PFSK-1 (cell line): ENCODE data around the gene GPC6.

Experiments used
- FOXP2 ChIP-seq: optimal IDR thresholded peaks from 2 replicates; pipeline ENCODE3; 2011; ENCODE audit warnings: borderline replicate concordance, control low read depth, inconsistent platforms; ENCODE audit not compliant: insufficient read depth; ENCODE audit errors: extremely low read length, extremely low read depth
- POLR2AphosphoS5 ChIP-seq: IDR thresholded peaks from 2 replicates; pipeline ENCODE4 v1.6.1; 2012; ENCODE audit warnings: low read depth, mild to moderate bottlenecking, control low read depth, low read length, moderate library complexity
- SIN3A ChIP-seq: IDR thresholded peaks from 2 replicates; pipeline ENCODE4 v1.6.1; 2012; ENCODE audit warnings: mild to moderate bottlenecking, low read length, moderate library complexity, borderline replicate concordance; ENCODE audit not compliant: insufficient read depth
- TAF1 ChIP-seq: IDR thresholded peaks from 2 replicates; pipeline ENCODE4 v1.6.1; 2012; ENCODE audit warnings: low read length, control low read depth, borderline replicate concordance; ENCODE audit not compliant: insufficient read depth
- TF ChIP-seq, protein P1 (sequence below), 2 experiments: IDR thresholded peaks; 2 replicates each; pipeline versions ENCODE4 v1.6.1 to v1.8.0; 2011 to 2012; ENCODE audit warnings: low read depth in 2 of 2, low read length in 2 of 2, control low read depth in 1 of 2, inconsistent platforms in 1 of 2, mild to moderate bottlenecking in 1 of 2, moderate library complexity in 1 of 2; ENCODE audit not compliant: insufficient read depth in 1 of 2

The GPC6 gene

DNA sequence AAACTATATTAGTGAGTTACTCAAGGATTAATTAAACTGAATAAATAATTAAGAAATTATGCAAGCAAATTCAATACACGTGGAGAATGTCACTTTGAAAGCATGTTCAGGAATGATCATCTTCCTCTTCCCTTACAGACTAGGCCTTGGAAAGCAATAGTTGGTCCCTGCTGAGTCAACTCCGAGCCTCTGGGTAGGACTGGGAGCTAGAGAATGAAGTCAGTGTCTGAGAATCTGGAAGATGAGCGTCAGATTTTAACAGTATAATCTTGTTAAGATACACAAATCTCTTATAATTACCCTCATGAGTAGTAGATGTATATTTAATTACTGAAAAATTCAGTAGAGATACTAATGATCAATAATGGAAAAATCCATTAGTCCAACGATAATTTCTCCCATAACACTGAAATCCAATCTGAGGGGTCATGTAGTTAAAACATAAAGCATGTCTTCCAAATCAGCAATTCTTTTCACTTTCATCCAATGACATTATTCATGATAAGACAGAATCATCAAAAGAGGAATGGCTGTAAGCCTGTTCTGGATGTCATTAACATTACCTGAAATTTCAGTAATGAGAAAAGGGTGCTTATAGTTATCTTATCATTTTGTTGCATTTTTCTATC is 829.9 kb downstream of the GPC6 start:
- TF ChIP-seq, protein P1, sequence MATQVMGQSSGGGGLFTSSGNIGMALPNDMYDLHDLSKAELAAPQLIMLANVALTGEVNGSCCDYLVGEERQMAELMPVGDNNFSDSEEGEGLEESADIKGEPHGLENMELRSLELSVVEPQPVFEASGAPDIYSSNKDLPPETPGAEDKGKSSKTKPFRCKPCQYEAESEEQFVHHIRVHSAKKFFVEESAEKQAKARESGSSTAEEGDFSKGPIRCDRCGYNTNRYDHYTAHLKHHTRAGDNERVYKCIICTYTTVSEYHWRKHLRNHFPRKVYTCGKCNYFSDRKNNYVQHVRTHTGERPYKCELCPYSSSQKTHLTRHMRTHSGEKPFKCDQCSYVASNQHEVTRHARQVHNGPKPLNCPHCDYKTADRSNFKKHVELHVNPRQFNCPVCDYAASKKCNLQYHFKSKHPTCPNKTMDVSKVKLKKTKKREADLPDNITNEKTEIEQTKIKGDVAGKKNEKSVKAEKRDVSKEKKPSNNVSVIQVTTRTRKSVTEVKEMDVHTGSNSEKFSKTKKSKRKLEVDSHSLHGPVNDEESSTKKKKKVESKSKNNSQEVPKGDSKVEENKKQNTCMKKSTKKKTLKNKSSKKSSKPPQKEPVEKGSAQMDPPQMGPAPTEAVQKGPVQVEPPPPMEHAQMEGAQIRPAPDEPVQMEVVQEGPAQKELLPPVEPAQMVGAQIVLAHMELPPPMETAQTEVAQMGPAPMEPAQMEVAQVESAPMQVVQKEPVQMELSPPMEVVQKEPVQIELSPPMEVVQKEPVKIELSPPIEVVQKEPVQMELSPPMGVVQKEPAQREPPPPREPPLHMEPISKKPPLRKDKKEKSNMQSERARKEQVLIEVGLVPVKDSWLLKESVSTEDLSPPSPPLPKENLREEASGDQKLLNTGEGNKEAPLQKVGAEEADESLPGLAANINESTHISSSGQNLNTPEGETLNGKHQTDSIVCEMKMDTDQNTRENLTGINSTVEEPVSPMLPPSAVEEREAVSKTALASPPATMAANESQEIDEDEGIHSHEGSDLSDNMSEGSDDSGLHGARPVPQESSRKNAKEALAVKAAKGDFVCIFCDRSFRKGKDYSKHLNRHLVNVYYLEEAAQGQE (IDR thresholded peaks at IDR 0.05; ENCODE audit: insufficient read depth in 1 of 2, low read depth in 2 of 2, low read length in 2 of 2) = no peak
- TF ChIP-seq TAF1 (no peak), SIN3A (no peak), FOXP2 (no peak), POLR2AphosphoS5 (no peak)

DNA sequence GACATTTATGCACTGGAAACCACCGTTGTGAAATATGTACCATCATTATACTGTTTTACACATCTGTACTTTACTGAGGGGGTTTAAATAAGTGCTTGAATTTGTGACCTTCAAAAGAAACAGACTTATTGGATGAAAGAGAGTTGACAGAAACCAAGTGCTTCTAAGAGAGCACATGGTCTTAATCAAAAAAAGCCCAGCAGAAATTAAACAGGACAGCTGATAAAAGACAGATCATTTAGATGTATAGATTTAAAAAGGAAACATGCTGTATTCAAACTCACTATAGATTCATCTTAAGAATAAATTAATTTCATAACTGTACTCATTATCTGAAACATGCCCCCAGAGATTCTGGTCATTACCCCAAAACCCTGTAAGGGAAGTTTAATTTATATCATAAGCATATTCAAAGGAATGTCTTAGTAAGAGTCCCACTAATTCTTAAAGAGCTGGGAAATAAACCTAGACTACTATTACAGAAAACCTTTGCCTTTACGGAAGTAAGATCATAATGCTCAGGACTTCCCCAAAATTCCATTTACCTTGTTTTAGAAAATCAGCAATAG is 831.1 kb downstream of the GPC6 start:
- TF ChIP-seq, protein P1 (IDR thresholded peaks at IDR 0.05; ENCODE audit: insufficient read depth in 1 of 2, low read depth in 2 of 2, low read length in 2 of 2) = no peak
- TF ChIP-seq TAF1 (no peak), FOXP2 (no peak), SIN3A (no peak), POLR2AphosphoS5 (no peak)

DNA sequence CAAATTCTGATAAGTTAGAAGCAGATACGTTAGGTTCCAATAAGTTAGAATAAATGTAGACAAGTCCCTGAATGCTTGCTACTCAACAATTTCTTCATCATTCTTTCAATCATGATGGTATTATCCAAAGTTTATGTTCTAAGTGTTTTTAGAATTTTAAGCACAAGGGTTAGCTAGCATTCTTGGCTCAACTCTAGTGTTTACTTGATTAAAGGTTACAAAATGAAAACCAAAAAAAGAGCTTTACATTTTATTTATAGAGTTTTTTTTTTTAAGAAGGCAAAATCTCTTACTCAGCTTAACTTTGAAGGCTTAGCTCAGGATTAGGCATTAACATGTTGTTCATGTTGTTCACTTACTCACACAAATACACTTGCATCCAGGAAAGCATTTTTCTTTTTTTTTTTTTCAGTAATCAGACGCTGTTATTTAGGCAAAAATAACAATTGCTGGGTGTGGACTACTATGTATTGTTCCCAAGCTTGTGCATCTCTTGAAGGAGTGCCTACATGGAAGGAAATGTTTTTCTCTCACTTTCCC is 832.3 kb downstream of the GPC6 start:
- TF ChIP-seq TAF1 (no peak), FOXP2 (no peak), SIN3A (no peak), POLR2AphosphoS5 (no peak)
- TF ChIP-seq, protein P1 (IDR thresholded peaks at IDR 0.05; ENCODE audit: insufficient read depth in 1 of 2, low read depth in 2 of 2, low read length in 2 of 2) = no peak

DNA sequence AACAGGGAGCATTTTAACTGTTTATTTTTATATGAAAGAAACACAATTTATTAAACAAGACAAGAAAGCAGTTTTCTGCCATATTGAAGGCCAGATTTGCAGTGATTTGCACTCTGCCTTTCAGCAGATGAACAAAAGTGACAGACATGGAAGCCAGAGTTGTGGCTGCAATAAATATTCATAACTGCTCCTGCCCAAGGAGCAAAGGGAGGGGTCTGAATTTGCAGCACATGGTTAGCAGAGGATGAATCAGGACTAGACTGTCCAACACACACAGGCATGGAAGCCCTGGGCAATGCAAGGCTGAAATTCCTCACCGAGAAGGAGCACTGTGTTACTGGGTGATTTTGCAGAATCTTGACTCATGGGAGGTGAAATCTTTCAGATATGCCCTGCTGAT is 834.7 kb downstream of the GPC6 start:
- TF ChIP-seq TAF1 (no peak), SIN3A (no peak), FOXP2 (no peak), POLR2AphosphoS5 (no peak)
- TF ChIP-seq, protein P1 (IDR thresholded peaks at IDR 0.05; ENCODE audit: insufficient read depth in 1 of 2, low read depth in 2 of 2, low read length in 2 of 2) = no peak
